ENCODE data around the gene CDT1.

GRCh38 chr16:88815901-88816589 lies 12.5 kb downstream of the CDT1 start:
- TF ChIP-seq CTCF (IDR thresholded peaks at IDR 0.05) (peak in 3 of 4 experiments; percentile 41 to 67 (median 51)), POLR2A (IDR thresholded peaks at IDR 0.05) (no peak), EP300 (IDR thresholded peaks at IDR 0.05) (no peak)
